Natural killer cell (primary cell): Measurements from ENCODE around the gene HEXD. TPM values are rescaled to one million over a fixed set of nuclear protein-coding genes. Genes with fewer than 3 reads are reported as not detected.
A peak's percentile ranks its signal among the peaks of the same experiment; 100 is the strongest.

ENCODE experiments used
- ATAC-seq, 3 donors: fragments of 150-1000 bp in 2 of 3; fragments of 200-7000 bp in 1 of 3; cut with Tn5 transposase; 1 replicate in 1 of 3; 2 replicates in 2 of 3; pipeline ENCODE4 v1.10.0; 2021; ENCODE audit warnings: mild to moderate bottlenecking in 2 of 3, moderate library complexity in 2 of 3
- DNase-seq, 2 donors: peaks; one replicate each; pipeline versions ENCODE4 v3.0.0 to v3.0.0-alpha.2; 2013 to 2021; ENCODE audit warnings: mixed read lengths in 1 of 2
- H3K27ac ChIP-seq: one replicate; pipeline ENCODE4 v1.5.1; 2013; ENCODE audit warnings: mild to moderate bottlenecking, low read length
- H3K27me3 ChIP-seq: one replicate; pipeline ENCODE4 v1.6.1; 2013; ENCODE audit warnings: low read length; ENCODE audit not compliant: control insufficient read depth, insufficient read depth
- H3K36me3 ChIP-seq: one replicate; pipeline ENCODE4 v1.6.1; 2013; ENCODE audit warnings: low read length; ENCODE audit not compliant: control insufficient read depth, insufficient read depth
- H3K4me1 ChIP-seq: one replicate; pipeline ENCODE4 v1.6.1; 2013; ENCODE audit warnings: low read length; ENCODE audit not compliant: control insufficient read depth, insufficient read depth
- H3K4me3 ChIP-seq: one replicate; pipeline ENCODE4 v1.5.1; 2013; ENCODE audit warnings: low read length
- H3K9me3 ChIP-seq: one replicate; pipeline ENCODE4 v1.6.1; 2013; ENCODE audit warnings: low read length; ENCODE audit not compliant: control insufficient read depth, insufficient read depth
- H3K27ac Mint-ChIP-seq, 2 donors: one replicate each; pipeline ENCODE4 v1.8.0; 2022; ENCODE audit warnings: mild to moderate bottlenecking in 2 of 2, mixed read lengths in 2 of 2, moderate library complexity in 1 of 2
- H3K27me3 Mint-ChIP-seq, 2 donors: one replicate each; pipeline ENCODE4 v1.8.0; 2022; ENCODE audit warnings: low read depth in 2 of 2, mixed read lengths in 2 of 2
- H3K36me3 Mint-ChIP-seq: one replicate; pipeline ENCODE4 v1.8.0; 2022; ENCODE audit warnings: mixed read lengths
- H3K4me1 Mint-ChIP-seq, 2 donors: one replicate each; pipeline ENCODE4 v1.8.0; 2022; ENCODE audit warnings: mixed read lengths in 2 of 2
- H3K4me3 Mint-ChIP-seq: one replicate; pipeline ENCODE4 v1.8.0; 2022; ENCODE audit warnings: mild to moderate bottlenecking, moderate library complexity, mixed read lengths
- H3K9me3 Mint-ChIP-seq, 2 donors: one replicate each; pipeline ENCODE4 v1.8.0; 2022; ENCODE audit warnings: mixed read lengths in 2 of 2
- WGBS: methylation state at CpG from one replicate; pipeline ENCODE4 v1.1.7; 2013; ENCODE audit warnings: missing lambda C conversion rate; ENCODE audit not compliant: insufficient coverage; 5-methylcytosine and 5-hydroxymethylcytosine counted together
- intact Hi-C: fragments of 100-400 bp; cut with micrococcal nuclease; formaldehyde crosslinking; loops from one replicate; pipeline ENCODE4 v1.14.2; 2022
- total RNA-seq, 4 donors: library from RNA; stranded (reverse); fragments of 120-200 nt in 1 of 4; gene quantifications; one replicate each; pipeline versions ENCODE4 v1.2.3 to v1.2.4, GENCODE V29; 2013 to 2022
- TF ChIP-seq, protein P1 (sequence below): fragments of 200-600 bp; IDR thresholded peaks from one replicate; pipeline ENCODE4 v1.8.0; 2022; ENCODE audit warnings: antibody characterized with exemption

HEXD gene
- total RNA-seq, 3 donors from 2014 or later (not counting 1 experiment from before 2014, with no cell fraction given): 35.7 to 57.4 (median 51.5) TPM

DNA sequence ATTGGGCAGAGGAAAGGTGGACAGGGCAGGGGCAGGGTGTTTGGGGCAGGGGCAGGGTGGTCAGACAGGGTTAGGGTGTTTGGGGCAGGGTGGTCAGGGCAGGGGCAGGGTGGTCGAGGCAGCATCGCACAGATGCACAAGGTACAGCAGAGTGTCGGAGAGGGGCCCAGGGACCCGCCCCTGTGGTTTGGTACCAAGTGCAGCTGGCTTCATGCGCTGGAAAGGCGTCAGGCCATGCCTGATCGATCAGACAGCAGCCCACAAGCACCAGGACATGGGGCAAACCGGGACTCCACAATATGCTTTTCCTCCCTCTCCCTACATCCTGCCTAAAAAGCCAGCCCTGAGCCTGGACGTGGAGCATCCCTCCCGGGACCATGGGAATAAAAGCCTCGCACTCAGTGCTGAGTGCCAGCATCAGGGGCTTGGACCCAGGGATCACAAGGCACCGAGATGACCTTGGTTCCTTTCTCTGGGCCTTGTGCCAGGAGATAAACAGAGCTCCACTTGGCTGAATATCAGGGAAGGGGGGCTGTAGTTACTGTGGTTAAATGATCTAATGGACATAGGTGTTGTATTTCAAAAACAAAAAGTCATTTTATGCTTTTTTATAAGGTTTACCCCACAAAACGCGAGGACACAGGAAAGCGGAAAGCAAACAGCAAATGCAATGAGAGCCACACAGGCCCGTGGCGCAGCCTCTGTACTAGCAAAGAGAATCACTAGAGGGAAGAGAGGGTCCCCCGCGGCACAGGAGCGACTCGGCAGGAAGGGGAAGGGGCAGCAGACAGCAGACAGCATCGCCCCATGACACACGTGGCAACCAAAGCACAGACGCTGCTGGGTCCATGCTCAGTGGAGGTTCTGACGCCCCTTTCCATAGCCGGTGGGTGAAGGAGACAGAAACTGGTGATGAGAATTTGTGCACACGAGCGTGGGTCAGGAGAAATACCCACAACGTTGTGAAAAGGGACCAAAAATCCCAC is 5.3 kb upstream of the HEXD start:
- Histone ChIP-seq H3K9me3 (no peaks in the 10 kb centered on the region), H3K36me3 (peaks cover 10% of the 10 kb centered on the region), H3K27ac (no peak overlapping the region), H3K4me3 (no peak overlapping the region), H3K4me1 (peaks cover 9% of the 10 kb centered on the region), H3K27me3 (no peaks in the 10 kb centered on the region)
- Mint-ChIP-seq H3K36me3 (no peaks in the 10 kb centered on the region), H3K27ac (no peak overlapping the region), H3K4me3 (no peak overlapping the region), H3K9me3 (no peaks in the 10 kb centered on the region), H3K4me1 (peaks cover 15 to 16% of the 10 kb centered on the region in 2 donors), H3K27me3 (no peaks in the 10 kb centered on the region)
- ATAC-seq (no peak), DNase-seq (no peak)
- TF ChIP-seq, protein P1, sequence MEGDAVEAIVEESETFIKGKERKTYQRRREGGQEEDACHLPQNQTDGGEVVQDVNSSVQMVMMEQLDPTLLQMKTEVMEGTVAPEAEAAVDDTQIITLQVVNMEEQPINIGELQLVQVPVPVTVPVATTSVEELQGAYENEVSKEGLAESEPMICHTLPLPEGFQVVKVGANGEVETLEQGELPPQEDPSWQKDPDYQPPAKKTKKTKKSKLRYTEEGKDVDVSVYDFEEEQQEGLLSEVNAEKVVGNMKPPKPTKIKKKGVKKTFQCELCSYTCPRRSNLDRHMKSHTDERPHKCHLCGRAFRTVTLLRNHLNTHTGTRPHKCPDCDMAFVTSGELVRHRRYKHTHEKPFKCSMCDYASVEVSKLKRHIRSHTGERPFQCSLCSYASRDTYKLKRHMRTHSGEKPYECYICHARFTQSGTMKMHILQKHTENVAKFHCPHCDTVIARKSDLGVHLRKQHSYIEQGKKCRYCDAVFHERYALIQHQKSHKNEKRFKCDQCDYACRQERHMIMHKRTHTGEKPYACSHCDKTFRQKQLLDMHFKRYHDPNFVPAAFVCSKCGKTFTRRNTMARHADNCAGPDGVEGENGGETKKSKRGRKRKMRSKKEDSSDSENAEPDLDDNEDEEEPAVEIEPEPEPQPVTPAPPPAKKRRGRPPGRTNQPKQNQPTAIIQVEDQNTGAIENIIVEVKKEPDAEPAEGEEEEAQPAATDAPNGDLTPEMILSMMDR: no peak
- intact Hi-C loops: loop anchor here (10.0 kb wide), 1 partner anchor 168 kb away; no protein-coding TSS in a partner anchor
- WGBS: 84% methylated on average over 26 of the region's 29 CpGs

DNA sequence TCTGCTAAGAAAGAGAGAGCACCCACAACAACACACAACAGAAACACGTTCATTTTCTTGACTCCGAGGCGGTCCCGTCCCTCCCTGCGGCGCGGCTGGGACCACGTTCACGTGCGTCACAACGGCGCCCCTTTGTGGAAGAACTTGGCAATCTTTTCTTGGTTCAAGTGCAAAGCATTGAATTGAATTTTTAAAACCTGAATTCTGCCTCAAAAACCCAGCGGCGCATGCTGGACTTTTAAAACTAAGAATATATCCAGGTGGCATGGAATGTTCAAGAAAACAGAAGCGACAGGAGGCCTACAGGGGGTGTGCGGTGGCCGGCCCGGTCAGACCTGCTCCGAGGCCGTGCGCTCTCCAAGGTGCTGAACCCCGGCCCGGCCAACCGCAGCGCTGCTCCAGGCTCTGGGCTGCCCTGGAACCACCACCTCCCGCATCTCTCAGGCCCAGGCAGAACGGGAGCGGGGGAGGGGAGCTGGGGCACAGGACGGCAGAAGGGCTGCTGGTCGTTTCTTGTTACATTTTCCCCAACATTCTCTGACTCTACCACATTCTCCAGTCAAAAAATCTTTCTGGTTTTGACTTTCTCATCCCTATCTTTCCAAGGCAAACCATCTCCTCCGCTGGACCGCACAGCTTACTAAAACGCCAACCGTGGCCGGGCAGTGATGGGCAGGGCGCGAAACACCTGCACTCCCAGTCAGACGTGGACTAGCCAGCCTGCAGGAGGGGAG is 3.4 kb upstream of the HEXD start:
- no peaks in the 10 kb centered on the region for H3K36me3 Mint-ChIP-seq
- intact Hi-C loops: loop anchor here (5.0 to 10.0 kb wide), 2 partner anchors 62 to 170 kb away; no protein-coding TSS in a partner anchor
- H3K27ac Mint-ChIP-seq: no peak overlapping the region
- H3K9me3 Mint-ChIP-seq: no peaks in the 10 kb centered on the region
- H3K4me1 Mint-ChIP-seq: peaks cover 21 to 22% of the 10 kb centered on the region in 2 donors
- Histone ChIP-seq H3K27me3 (no peaks in the 10 kb centered on the region), H3K27ac (no peak overlapping the region), H3K36me3 (peaks cover 10% of the 10 kb centered on the region), H3K4me3 (no peak overlapping the region), H3K4me1 (peaks cover 15% of the 10 kb centered on the region), H3K9me3 (no peaks in the 10 kb centered on the region)
- DNase-seq: peak; percentile 64 to 82
- H3K27me3 Mint-ChIP-seq: no peaks in the 10 kb centered on the region
- WGBS: 28% methylated on average over 38 of the region's 38 CpGs
- peak overlapping the region; percentile 21 for H3K4me3 Mint-ChIP-seq
- peak; percentile 36 to 58 (median 39) for ATAC-seq
- TF ChIP-seq, protein P1: peak; percentile 70

DNA sequence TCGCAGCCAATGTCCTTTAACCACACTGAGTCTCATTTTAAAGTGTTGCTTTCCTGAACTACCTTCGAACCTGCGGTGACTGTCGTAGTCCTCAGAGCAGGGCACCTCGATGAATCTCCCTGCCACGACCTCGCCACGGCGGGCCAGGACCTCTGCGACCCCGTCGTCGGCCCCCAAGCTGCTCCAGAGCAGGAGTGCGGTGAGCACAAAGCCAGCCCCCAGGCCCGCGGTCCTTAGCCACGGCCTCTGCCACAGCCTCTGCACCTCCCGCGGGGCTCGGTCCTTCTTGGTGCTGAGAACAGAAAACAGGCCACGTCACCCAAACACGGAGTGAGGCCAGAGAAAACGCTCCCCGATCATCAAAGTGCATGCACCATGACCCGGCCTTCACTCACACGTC is 2.8 kb upstream of the HEXD start:
- H3K36me3 Mint-ChIP-seq: no peaks in the 10 kb centered on the region
- Histone ChIP-seq H3K36me3 (peaks cover 7% of the 10 kb centered on the region), H3K27ac (no peak overlapping the region), H3K4me1 (peaks cover 20% of the 10 kb centered on the region), H3K4me3 (no peak overlapping the region), H3K27me3 (no peaks in the 10 kb centered on the region), H3K9me3 (no peaks in the 10 kb centered on the region)
- ATAC-seq: no peak
- H3K4me3 Mint-ChIP-seq: peak overlapping the region; percentile 9
- no peaks in the 10 kb centered on the region for H3K9me3 Mint-ChIP-seq
- intact Hi-C loops: loop anchor here (5.0 to 10.0 kb wide), 2 partner anchors 63 to 171 kb away; no protein-coding TSS in a partner anchor
- DNase-seq: no peak
- H3K4me1 Mint-ChIP-seq: peaks cover 27 to 28% of the 10 kb centered on the region in 2 donors
- WGBS: 97% methylated on average over 26 of the region's 26 CpGs
- TF ChIP-seq, protein P1: no peak
- H3K27ac Mint-ChIP-seq: no peak overlapping the region
- H3K27me3 Mint-ChIP-seq: no peaks in the 10 kb centered on the region
